ENCODE data around the gene CCDC88C.

The CCDC88C gene

DNA sequence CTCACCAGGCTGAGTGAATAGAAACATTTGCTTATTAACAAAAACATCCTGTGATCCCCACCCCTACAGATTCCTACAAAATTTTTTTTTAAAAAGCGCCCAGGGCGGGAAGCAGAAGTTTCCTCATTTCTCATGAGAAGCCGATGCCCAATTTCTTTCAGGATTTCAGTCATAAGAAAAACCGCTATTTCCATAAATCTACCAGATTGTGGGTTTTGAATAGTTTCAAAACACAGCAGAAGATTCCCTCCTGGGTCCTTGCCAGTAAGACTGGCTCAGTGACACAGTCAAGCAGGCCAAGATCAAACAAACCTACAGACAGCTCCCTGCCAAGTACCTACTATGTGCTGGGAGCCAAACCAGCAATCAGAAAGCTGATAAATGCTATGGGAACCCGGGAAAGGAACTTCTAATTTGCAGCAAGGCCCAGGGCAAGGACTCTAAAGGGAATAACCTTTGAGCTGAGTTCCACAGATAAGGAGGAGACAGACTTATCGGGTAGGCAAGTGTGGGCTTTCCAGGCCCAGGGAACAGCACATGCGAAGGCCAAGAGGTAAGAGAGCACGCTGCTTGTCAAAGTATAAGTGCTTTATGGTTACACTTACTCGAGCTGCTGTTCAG lies 68.7 kb downstream of the CCDC88C start:
- TF ChIP-seq, protein P1, sequence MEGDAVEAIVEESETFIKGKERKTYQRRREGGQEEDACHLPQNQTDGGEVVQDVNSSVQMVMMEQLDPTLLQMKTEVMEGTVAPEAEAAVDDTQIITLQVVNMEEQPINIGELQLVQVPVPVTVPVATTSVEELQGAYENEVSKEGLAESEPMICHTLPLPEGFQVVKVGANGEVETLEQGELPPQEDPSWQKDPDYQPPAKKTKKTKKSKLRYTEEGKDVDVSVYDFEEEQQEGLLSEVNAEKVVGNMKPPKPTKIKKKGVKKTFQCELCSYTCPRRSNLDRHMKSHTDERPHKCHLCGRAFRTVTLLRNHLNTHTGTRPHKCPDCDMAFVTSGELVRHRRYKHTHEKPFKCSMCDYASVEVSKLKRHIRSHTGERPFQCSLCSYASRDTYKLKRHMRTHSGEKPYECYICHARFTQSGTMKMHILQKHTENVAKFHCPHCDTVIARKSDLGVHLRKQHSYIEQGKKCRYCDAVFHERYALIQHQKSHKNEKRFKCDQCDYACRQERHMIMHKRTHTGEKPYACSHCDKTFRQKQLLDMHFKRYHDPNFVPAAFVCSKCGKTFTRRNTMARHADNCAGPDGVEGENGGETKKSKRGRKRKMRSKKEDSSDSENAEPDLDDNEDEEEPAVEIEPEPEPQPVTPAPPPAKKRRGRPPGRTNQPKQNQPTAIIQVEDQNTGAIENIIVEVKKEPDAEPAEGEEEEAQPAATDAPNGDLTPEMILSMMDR (IDR thresholded peaks at IDR 0.05; ENCODE audit: control extremely low read depth, extremely low read depth, low read depth, missing control alignments) = no peak
- ChIA-PET POLR2A (interaction anchor here (0.5 to 1.0 kb wide), 5 partner anchors 13 to 952 kb away, joined by 3 to 4 read pairs (median 3); partner anchors contain the start of gene CCDC88C), CTCF (interaction anchor here (0.8 to 3.9 kb wide), 10 partner anchors 11 to 71 kb away, joined by 3 to 34 read pairs (median 5); no protein-coding TSS in a partner anchor)
- no peak for DNase-seq (ENCODE audit: extremely low spot score)

DNA sequence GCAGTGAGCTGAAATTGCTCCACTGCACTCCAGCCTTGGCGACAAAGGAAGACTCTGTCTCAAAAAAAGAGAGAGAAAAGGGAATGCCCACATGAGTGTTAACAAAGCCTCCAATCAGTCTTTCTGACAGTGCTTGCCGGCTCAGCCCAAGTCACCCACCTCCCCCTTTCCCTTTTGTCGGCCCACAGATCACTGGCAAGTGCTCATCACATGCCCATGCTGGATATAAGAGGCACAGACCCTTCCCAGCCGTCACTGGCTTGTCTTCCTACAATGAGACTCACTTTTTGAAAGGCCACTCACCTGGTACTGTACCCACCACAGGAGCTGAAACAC lies 70.8 kb downstream of the CCDC88C start:
- TF ChIP-seq, protein P1 (IDR thresholded peaks at IDR 0.05; ENCODE audit: control extremely low read depth, extremely low read depth, low read depth, missing control alignments) = no peak
- DNase-seq (ENCODE audit: extremely low spot score) = no peak
- ChIA-PET POLR2A (interaction anchor here (0.9 kb wide), 1 partner anchor 10 kb away, joined by 3 read pairs; no protein-coding TSS in a partner anchor), CTCF (interaction anchor here (1.0 to 1.6 kb wide), 4 partner anchors 19 to 71 kb away, joined by 3 to 5 read pairs (median 4); partner anchors contain the start of gene CCDC88C)

- TF ChIP-seq, protein P1 (IDR thresholded peaks at IDR 0.05; ENCODE audit: control extremely low read depth, extremely low read depth, low read depth, missing control alignments) = no peak
- ChIA-PET CTCF (interaction anchor here (1.3 to 14.0 kb wide), 3 partner anchors 13 to 23 kb away, joined by 4 to 134 read pairs (median 5); no protein-coding TSS in a partner anchor), POLR2A (interaction anchor here (0.7 kb wide), 1 partner anchor 38 kb away, joined by 3 read pairs; no protein-coding TSS in a partner anchor)
- no peak for DNase-seq (ENCODE audit: extremely low spot score)
These were observed 73.5 kb downstream of the CCDC88C start for GRCh38 chr14:91344096-91344495.

- DNase-seq (ENCODE audit: extremely low spot score) = no peak
- CTCF ChIA-PET = interaction anchor here (1.0 to 14.0 kb wide), 7 partner anchors 8 to 84 kb away, joined by 3 to 134 read pairs (median 4); no protein-coding TSS in a partner anchor
- TF ChIP-seq, protein P1 (IDR thresholded peaks at IDR 0.05; ENCODE audit: control extremely low read depth, extremely low read depth, low read depth, missing control alignments) = no peak
- POLR2A ChIA-PET = no interaction called here
These were observed 74.6 kb downstream of the CCDC88C start for GRCh38 chr14:91343051-91343450.

GRCh38 chr14:91342206-91342760 lies 75.3 kb downstream of the CCDC88C start:
- no peak for DNase-seq (ENCODE audit: extremely low spot score)
- ChIA-PET POLR2A (no interaction called here), CTCF (interaction anchor here (1.0 to 14.0 kb wide), 6 partner anchors 8 to 85 kb away, joined by 3 to 134 read pairs (median 4); no protein-coding TSS in a partner anchor)
- TF ChIP-seq, protein P1 (IDR thresholded peaks at IDR 0.05; ENCODE audit: control extremely low read depth, extremely low read depth, low read depth, missing control alignments) = no peak

DNA sequence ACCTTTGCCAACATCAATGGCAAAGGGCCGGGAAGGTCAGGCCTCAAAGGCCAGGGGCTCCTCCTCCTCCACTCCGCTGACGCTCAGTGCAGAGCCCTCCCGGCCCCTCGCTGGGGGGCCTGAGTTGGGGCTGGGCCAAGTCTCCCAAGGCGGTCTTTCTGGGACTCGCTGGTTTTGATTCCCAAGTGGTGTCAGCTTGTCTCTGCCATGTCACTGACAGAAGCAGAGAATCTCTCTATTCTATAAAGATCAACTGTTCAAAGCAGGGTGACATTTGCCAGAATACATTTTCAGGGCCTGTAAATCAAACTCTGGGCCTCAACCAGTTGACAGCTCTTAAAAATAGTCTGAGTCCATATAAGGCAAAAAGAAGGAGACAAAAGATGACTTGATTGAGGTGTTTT lies 75.9 kb downstream of the CCDC88C start:
- TF ChIP-seq, protein P1 (IDR thresholded peaks at IDR 0.05; ENCODE audit: control extremely low read depth, extremely low read depth, low read depth, missing control alignments) = no peak

More for the DNA sequence above, 75.9 kb downstream of the CCDC88C start:
- DNase-seq (ENCODE audit: extremely low spot score) = no peak
- ChIA-PET CTCF (interaction anchor here (1.0 to 14.0 kb wide), 9 partner anchors 8 to 86 kb away, joined by 3 to 134 read pairs (median 4); no protein-coding TSS in a partner anchor), POLR2A (no interaction called here)
